ENCODE data around the gene BBOX1.
"Not testable (repeated sequence)": the region's sequence is repeated elsewhere in the genome, so short reads cannot be mapped to it uniquely, and the experiment has no call there.

Gene BBOX1

GRCh38 chr11:27173545-27173944 lies 132.9 kb downstream of the BBOX1 start (continued):
- no peak for TF ChIP-seq ZC3H10 (CRISPR knock-in tag; IDR thresholded peaks at IDR 0.05)

GRCh38 chr11:27174021-27174420 lies 133.4 kb downstream of the BBOX1 start:
- TF ChIP-seq CSDC2 (CRISPR knock-in tag; IDR thresholded peaks at IDR 0.05): no peak
- no peak for TF ChIP-seq ZC3H10 (CRISPR knock-in tag; IDR thresholded peaks at IDR 0.05)
- TF ChIP-seq ISL1 (CRISPR knock-in tag; IDR thresholded peaks at IDR 0.05): no peak
- no peak for TF ChIP-seq RARB (CRISPR knock-in tag; IDR thresholded peaks at IDR 0.05)
- TF ChIP-seq ARNTL (CRISPR knock-in tag; IDR thresholded peaks at IDR 0.05; ENCODE audit: borderline replicate concordance, low read depth): no peak
- TF ChIP-seq SNAI2 (CRISPR knock-in tag; IDR thresholded peaks at IDR 0.05): no peak
- TF ChIP-seq PPARA (CRISPR knock-in tag; IDR thresholded peaks at IDR 0.05; ENCODE audit: borderline replicate concordance): no peak
- no peak for TF ChIP-seq GLIS3 (CRISPR knock-in tag; IDR thresholded peaks at IDR 0.05)
- no peak for TF ChIP-seq OSR1 (CRISPR knock-in tag; IDR thresholded peaks at IDR 0.05)
- no peak for TF ChIP-seq CSRNP3 (CRISPR knock-in tag; IDR thresholded peaks at IDR 0.05)
- no peak for TF ChIP-seq ZNF565 (CRISPR knock-in tag; conservative IDR thresholded peaks at IDR 0.05; ENCODE audit: low read depth)
- ATAC-seq: no peak

GRCh38 chr11:27174672-27175210 lies 134.1 kb downstream of the BBOX1 start:
- TF ChIP-seq POU6F1 (CRISPR knock-in tag; IDR thresholded peaks at IDR 0.05; ENCODE audit: borderline replicate concordance, low read depth) (no peak), CSDC2 (CRISPR knock-in tag; IDR thresholded peaks at IDR 0.05) (no peak), TOX (CRISPR knock-in tag; IDR thresholded peaks at IDR 0.05; ENCODE audit: borderline replicate concordance) (no peak)
- no peak for ATAC-seq

GRCh38 chr11:27175562-27175961 lies 134.9 kb downstream of the BBOX1 start:
- TF ChIP-seq ZNF8 (CRISPR knock-in tag; IDR thresholded peaks at IDR 0.05): peak; percentile 52; the same call in 1 of the 2 replicates
- not testable (repeated sequence) for ATAC-seq
